Measurements from ENCODE around the gene SH3RF3.
"Not testable (repeated sequence)": the region's sequence is repeated elsewhere in the genome, so short reads cannot be mapped to it uniquely, and the experiment has no call there.

DNA sequence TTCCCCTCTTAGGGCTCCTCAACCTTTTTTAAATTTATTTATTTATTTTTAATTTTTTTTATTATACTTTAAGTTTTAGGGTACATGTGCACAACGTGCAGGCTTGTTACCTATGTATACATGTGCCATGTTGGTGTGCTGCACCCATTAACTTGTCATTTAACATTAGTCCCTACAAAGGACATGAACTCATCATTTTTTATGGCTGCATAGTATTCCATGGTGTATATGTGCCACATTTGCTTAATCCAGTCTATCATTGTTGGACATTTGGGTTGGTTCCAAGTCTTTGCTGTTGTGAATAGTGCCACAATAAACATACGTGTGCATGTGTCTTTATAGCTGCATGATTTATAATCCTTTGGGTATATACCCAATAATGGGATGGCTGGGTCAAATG, 33.4 kb downstream of the SH3RF3 start:
- TF ChIP-seq POLR2A (IDR thresholded peaks at IDR 0.05); CTCF (IDR thresholded peaks at IDR 0.05); POLR2AphosphoS5 (IDR thresholded peaks at IDR 0.05; ENCODE audit: insufficient read depth in 1 of 2, low read depth in 1 of 2): not testable (repeated sequence)

All from vagina (tissue), 2 donors.